Endothelial cell of umbilical vein (primary cell): ENCODE results near the gene RSRC2. TPM values are rescaled to one million over a fixed set of nuclear protein-coding genes. Genes with fewer than 3 reads are reported as not detected.

Source experiments
- BruUV-seq: library from RNA; stranded (reverse); fragments of 400-500 nt; replicated peaks from 2 replicates; lab custom pipeline; 2021; lab: Mats Ljungman, UMichigan
- CTCF ChIA-PET: fragments of 300-600, 350-600 bp; sonication (Branson Sonifier 250); formaldehyde crosslinking; loops from one replicate; lab custom pipeline; 2021; ENCODE audit warnings: antibody characterized with exemption, inconsistent platforms; lab: Charles Lee
- POLR2A ChIA-PET: fragments of 300-600, 350-600 bp; sonication (Branson Sonifier 250); formaldehyde crosslinking; loops from one replicate; lab custom pipeline; 2021; ENCODE audit warnings: antibody characterized with exemption, inconsistent platforms; lab: Charles Lee
- DNase-seq: peaks from one replicate; pipeline ENCODE4 v3.0.0-alpha.2; 2011; ENCODE audit warnings: low read depth, low spot score
- FAIRE-seq: peaks from 2 replicates; lab custom pipeline; 2011; peaks lifted over from hg19 to GRCh38; lab: Jason Lieb, UNC
- H2AFZ ChIP-seq: 2 replicates; pipeline ENCODE4 v1.6.0; 2012; ENCODE audit warnings: low read depth, low read length, control low read depth, inconsistent platforms
- H3K27ac ChIP-seq: 2 replicates; pipeline ENCODE4 v1.5.1; 2011; ENCODE audit warnings: low read depth, mild to moderate bottlenecking, control low read depth, low read length, moderate library complexity; ENCODE audit not compliant: insufficient read depth
- H3K27me3 ChIP-seq, 2 experiments: 2 replicates each; pipeline versions ENCODE4 v1.6.0 to v1.6.1; 2011; ENCODE audit warnings: low read length in 2 of 2, mixed read lengths in 1 of 2; ENCODE audit not compliant: control insufficient read depth in 2 of 2, insufficient read depth in 2 of 2
- H3K36me3 ChIP-seq, 2 experiments: 2 replicates in 1 of 2; 3 replicates in 1 of 2; pipeline ENCODE4 v1.5.1; 2011; ENCODE audit warnings: low read length in 2 of 2, mild to moderate bottlenecking in 1 of 2, moderate library complexity in 1 of 2; ENCODE audit not compliant: control insufficient read depth in 2 of 2, insufficient read depth in 2 of 2; ENCODE audit errors: extremely low read depth in 1 of 2
- H3K4me1 ChIP-seq: 3 replicates; pipeline ENCODE4 v1.5.1; 2011; ENCODE audit warnings: mild to moderate bottlenecking, low read length; ENCODE audit not compliant: control insufficient read depth, insufficient read depth; ENCODE audit errors: extremely low read depth
- H3K4me2 ChIP-seq: 2 replicates; pipeline ENCODE4 v1.6.1; 2011; ENCODE audit warnings: low read length, control low read depth, mixed read lengths; ENCODE audit not compliant: insufficient read depth
- H3K4me3 ChIP-seq, 3 experiments: fragments of 200-600 bp in 1 of 3; sonication (generic), shearing (Covaris generic) in 1 of 3; replicated peaks in 1 of 3; 2 replicates each; pipeline ENCODE4 v1.5.1; 2011 to 2016; ENCODE audit warnings: control low read depth in 3 of 3, low read length in 3 of 3, mild to moderate bottlenecking in 2 of 3, inconsistent platforms in 1 of 3, low read depth in 1 of 3, moderate library complexity in 1 of 3; ENCODE audit not compliant: insufficient read depth in 1 of 3
- H3K79me2 ChIP-seq: 2 replicates; pipeline ENCODE4 v1.6.0; 2012; ENCODE audit warnings: low read length, inconsistent platforms; ENCODE audit not compliant: control insufficient read depth, insufficient read depth
- H3K9ac ChIP-seq: replicated peaks from 2 replicates; pipeline ENCODE3; 2011; ENCODE audit warnings: low read length, control low read depth; ENCODE audit not compliant: insufficient read depth; ENCODE audit errors: extremely low read depth
- H3K9me1 ChIP-seq: replicated peaks from 3 replicates; pipeline ENCODE4 v1.6.0; 2011; ENCODE audit warnings: mild to moderate bottlenecking, low read length; ENCODE audit not compliant: control insufficient read depth, insufficient read depth; ENCODE audit errors: extremely low read depth
- H3K9me3 ChIP-seq: replicated peaks from 2 replicates; pipeline ENCODE4 v1.5.1; 2012; ENCODE audit warnings: low read length, inconsistent platforms; ENCODE audit not compliant: control insufficient read depth, insufficient read depth
- H4K20me1 ChIP-seq: replicated peaks from 2 replicates; pipeline ENCODE3; 2011; ENCODE audit warnings: mild to moderate bottlenecking, low read length; ENCODE audit not compliant: control insufficient read depth, insufficient read depth; ENCODE audit errors: extremely low read depth
- EZH2 ChIP-seq: IDR thresholded peaks from 2 replicates; pipeline ENCODE4 v1.6.1; 2012; ENCODE audit warnings: borderline replicate concordance, low read depth, mild to moderate bottlenecking, moderate library complexity, low read length, inconsistent platforms; ENCODE audit not compliant: severe bottlenecking
- FOS ChIP-seq: IDR thresholded peaks from 2 replicates; pipeline ENCODE4 v1.6.1; 2011; ENCODE audit warnings: mild to moderate bottlenecking, low read length, moderate library complexity, borderline replicate concordance; ENCODE audit not compliant: insufficient read depth
- GATA2 ChIP-seq: IDR thresholded peaks from 2 replicates; pipeline ENCODE4 v1.7.0; 2011; ENCODE audit warnings: low read depth, mild to moderate bottlenecking, moderate library complexity, mixed read lengths, low read length; ENCODE audit not compliant: insufficient read length, insufficient read depth
- JUN ChIP-seq: IDR thresholded peaks from 2 replicates; pipeline ENCODE4 v1.6.1; 2011; ENCODE audit warnings: borderline replicate concordance, low read depth; ENCODE audit not compliant: insufficient read length, insufficient read depth
- MYC ChIP-seq: IDR thresholded peaks from one replicate; pipeline ENCODE4 v1.6.1; 2011; ENCODE audit warnings: mild to moderate bottlenecking, low read depth, low read length
- POLR2A ChIP-seq: IDR thresholded peaks from 2 replicates; pipeline ENCODE4 v1.6.1; 2012; ENCODE audit warnings: low read depth, mild to moderate bottlenecking, control low read depth, low read length
- POLR2AphosphoS5 ChIP-seq: IDR thresholded peaks from 2 replicates; pipeline ENCODE4 v1.6.1; 2012; ENCODE audit warnings: low read depth, mild to moderate bottlenecking, control low read depth, low read length, moderate library complexity; ENCODE audit not compliant: insufficient read depth
- dilution Hi-C: fragments of 300-500 bp; cut with MboI; formaldehyde crosslinking; loops from one replicate; pipeline ENCODE4 v1.15.0; 2019; ENCODE audit warnings: low sequenced_read_pairs; ENCODE audit not compliant: extremely low pct_ligation_motif_present
- intact Hi-C: fragments of 100-400 bp; cut with micrococcal nuclease; formaldehyde crosslinking; loops from one replicate; pipeline ENCODE4 v1.10.0; 2022
- polyA plus RNA-seq, 4 experiments: library from polyadenylated mRNA; depleted of rRNA in 3 of 4; stranded (reverse) in 3 of 4; unstranded in 1 of 4; fragments of >200 nt; gene quantifications; 2 replicates each; pipeline versions ENCODE4 v1.2.1 to v1.2.3, GENCODE V29; 2011 to 2012; ENCODE audit warnings: missing spikeins in 1 of 4
- total RNA-seq: library from RNA; stranded (reverse); gene quantifications from 2 replicates; pipeline ENCODE4 v1.2.3, GENCODE V29; 2021
- TF ChIP-seq, protein P1 (sequence below), 2 donors: IDR thresholded peaks; 1 replicate in 1 of 2; 2 replicates in 1 of 2; pipeline ENCODE4 v1.5.1; 2011; ENCODE audit warnings: low read length in 2 of 2, mild to moderate bottlenecking in 2 of 2, moderate library complexity in 2 of 2, control low read depth in 1 of 2, inconsistent platforms in 1 of 2, low read depth in 1 of 2; ENCODE audit not compliant: insufficient read depth in 1 of 2; ENCODE audit errors: extremely low read depth in 1 of 2
- TF ChIP-seq, protein P2 (sequence below): IDR thresholded peaks from 2 replicates; pipeline ENCODE4 v1.6.1; 2011; ENCODE audit not compliant: insufficient read depth, insufficient read length

Gene RSRC2
- total and polyA plus RNA-seq, 2 donors (not counting 3 experiments of a cell fraction or from before 2014, with no cell fraction given) = 17.6 to 81.1 TPM

DNA sequence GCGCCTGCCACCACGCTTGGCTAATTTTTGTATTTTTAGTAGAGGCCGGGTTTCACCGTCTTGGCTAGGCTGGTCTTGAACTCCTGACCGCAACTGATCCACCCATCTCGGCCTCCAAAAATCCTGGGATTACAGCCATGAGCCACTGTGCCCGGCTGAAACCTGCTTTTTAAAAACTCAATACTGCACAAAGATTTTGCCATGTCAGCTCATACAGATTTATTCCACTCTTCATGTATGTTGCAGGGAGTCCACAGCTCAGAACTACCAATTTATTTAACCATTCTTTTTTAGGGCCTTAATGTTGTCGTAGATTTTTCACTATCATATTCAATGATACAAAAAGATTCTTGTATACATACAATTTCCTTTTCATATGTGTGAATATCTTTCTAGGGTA lies 46.0 kb downstream of the RSRC2 start:
- Histone ChIP-seq H3K36me3 (peaks cover 11 to 27% of the 10 kb centered on the region in 2 experiments), H3K4me1 (no peaks in the 10 kb centered on the region)
- CTCF ChIA-PET = interaction anchor here (1.1 to 1.7 kb wide), 2 partner anchors 9 to 81 kb away, joined by 5 to 7 read pairs; no protein-coding TSS in a partner anchor

DNA sequence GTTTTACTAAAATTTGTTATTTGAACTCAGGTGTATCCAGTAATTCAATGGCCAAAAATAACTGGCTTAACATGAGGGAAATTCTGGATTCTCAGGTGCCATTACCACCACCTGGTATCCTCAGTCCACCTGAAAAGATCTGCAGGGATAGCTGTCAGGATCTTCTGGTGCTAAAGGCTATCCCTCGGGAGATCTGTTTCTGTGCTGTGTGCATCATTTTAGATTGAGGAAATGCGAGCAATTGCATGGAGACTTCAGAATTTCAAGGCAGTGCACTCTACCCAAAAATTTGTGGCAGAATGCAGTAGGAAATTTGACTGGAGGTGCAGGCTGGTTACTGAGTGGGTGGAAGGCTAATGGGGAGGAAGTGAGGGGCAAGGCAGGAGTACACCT lies 52.4 kb downstream of the RSRC2 start:
- DNase-seq = no peak
- no TSS peak for BruUV-seq
- dilution Hi-C loops (no loop called here), intact Hi-C loops (no loop called here)
- TF ChIP-seq POLR2A = no peak
- TF ChIP-seq, protein P1, sequence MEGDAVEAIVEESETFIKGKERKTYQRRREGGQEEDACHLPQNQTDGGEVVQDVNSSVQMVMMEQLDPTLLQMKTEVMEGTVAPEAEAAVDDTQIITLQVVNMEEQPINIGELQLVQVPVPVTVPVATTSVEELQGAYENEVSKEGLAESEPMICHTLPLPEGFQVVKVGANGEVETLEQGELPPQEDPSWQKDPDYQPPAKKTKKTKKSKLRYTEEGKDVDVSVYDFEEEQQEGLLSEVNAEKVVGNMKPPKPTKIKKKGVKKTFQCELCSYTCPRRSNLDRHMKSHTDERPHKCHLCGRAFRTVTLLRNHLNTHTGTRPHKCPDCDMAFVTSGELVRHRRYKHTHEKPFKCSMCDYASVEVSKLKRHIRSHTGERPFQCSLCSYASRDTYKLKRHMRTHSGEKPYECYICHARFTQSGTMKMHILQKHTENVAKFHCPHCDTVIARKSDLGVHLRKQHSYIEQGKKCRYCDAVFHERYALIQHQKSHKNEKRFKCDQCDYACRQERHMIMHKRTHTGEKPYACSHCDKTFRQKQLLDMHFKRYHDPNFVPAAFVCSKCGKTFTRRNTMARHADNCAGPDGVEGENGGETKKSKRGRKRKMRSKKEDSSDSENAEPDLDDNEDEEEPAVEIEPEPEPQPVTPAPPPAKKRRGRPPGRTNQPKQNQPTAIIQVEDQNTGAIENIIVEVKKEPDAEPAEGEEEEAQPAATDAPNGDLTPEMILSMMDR (IDR thresholded peaks at IDR 0.05; ENCODE audit: extremely low read depth in 1 of 2, insufficient read depth in 1 of 2, low read depth in 1 of 2, low read length in 2 of 2) = no peak
- no peak for TF ChIP-seq JUN
- no peak for TF ChIP-seq POLR2AphosphoS5
- TF ChIP-seq GATA2 = no peak
- TF ChIP-seq, protein P2, sequence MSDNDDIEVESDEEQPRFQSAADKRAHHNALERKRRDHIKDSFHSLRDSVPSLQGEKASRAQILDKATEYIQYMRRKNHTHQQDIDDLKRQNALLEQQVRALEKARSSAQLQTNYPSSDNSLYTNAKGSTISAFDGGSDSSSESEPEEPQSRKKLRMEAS = no peak
- no peak for TF ChIP-seq EZH2
- TF ChIP-seq MYC = no peak
- TF ChIP-seq FOS = no peak
- H3K36me3 ChIP-seq = peaks cover 17 to 24% of the 10 kb centered on the region in 2 experiments
- no peaks in the 10 kb centered on the region for H4K20me1 ChIP-seq
- H3K9me1 ChIP-seq = no peaks in the 10 kb centered on the region
- no peaks in the 10 kb centered on the region for H3K27me3 ChIP-seq
- H3K79me2 ChIP-seq = no peaks in the 10 kb centered on the region
- H3K4me3 ChIP-seq = no peak overlapping the region
- no peak overlapping the region for H3K27ac ChIP-seq
- no peak overlapping the region for H3K9ac ChIP-seq
- no peaks in the 10 kb centered on the region for H3K9me3 ChIP-seq
- H3K4me1 ChIP-seq = peaks cover 3% of the 10 kb centered on the region
- POLR2A ChIA-PET = interaction anchor here (0.6 kb wide), 1 partner anchor 46 kb away, joined by 5 read pairs; no protein-coding TSS in a partner anchor
- FAIRE-seq = no peak
- H3K4me2 ChIP-seq = no peak overlapping the region
- CTCF ChIA-PET = interaction anchor here (1.3 to 2.7 kb wide), 4 partner anchors 27 to 93 kb away, joined by 3 to 40 read pairs (median 4); partner anchors contain the start of gene ZCCHC8
- H2AFZ ChIP-seq = no peak overlapping the region

More for the DNA sequence above, 46.0 kb downstream of the RSRC2 start:
- dilution Hi-C loops (no loop called here), intact Hi-C loops (no loop called here)
- Histone ChIP-seq H2AFZ (no peak overlapping the region), H3K4me2 (no peak overlapping the region), H4K20me1 (no peaks in the 10 kb centered on the region), H3K27me3 (no peaks in the 10 kb centered on the region), H3K9ac (no peak overlapping the region), H3K79me2 (no peaks in the 10 kb centered on the region), H3K4me3 (no peak overlapping the region), H3K9me3 (no peaks in the 10 kb centered on the region), H3K9me1 (no peaks in the 10 kb centered on the region), H3K27ac (no peak overlapping the region)
- no peak for DNase-seq
- POLR2A ChIA-PET = no interaction called here
- FAIRE-seq = no peak
- TF ChIP-seq MYC (no peak), POLR2AphosphoS5 (no peak)
- no TSS peak for BruUV-seq
